ENCODE data around the gene RPL21. TPM values are rescaled to one million over a fixed set of nuclear protein-coding genes. Genes with fewer than 3 reads are reported as not detected.

RPL21 gene
- total RNA-seq, 2 experiments from 2014 or later: 784 to 807 TPM

DNA sequence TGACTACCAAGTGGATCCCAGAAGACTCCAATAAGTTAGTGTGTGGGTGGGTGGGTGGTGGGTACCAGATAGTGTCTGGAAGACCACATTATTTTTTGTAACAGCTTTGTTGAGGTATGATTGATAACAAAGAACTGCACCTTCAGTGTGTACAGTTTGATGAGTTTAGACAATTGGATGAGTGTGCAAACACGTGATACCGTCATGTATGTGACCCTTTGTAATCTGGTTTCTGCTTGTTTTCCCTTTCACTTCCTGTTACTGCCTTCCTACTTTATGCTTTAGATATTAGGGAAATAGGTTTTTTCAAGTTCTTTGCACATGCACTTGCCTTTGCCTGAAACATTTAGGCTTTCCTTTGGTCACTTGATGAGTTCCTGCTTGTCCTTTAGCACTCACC, 8.5 kb downstream of the RPL21 start:
- CTCF ChIA-PET: no interaction called here
- H3K4me3 Mint-ChIP-seq: no peak overlapping the region
- POLR2A ChIA-PET: no interaction called here
- no peaks in the 10 kb centered on the region for H3K9me3 Mint-ChIP-seq (ENCODE audit: insufficient read depth)
- ATAC-seq (no peak), DNase-seq (no peak)
- peaks cover 55% of the 10 kb centered on the region for H3K4me1 Mint-ChIP-seq (ENCODE audit: low read depth)
- no peaks in the 10 kb centered on the region for H3K27me3 Mint-ChIP-seq (ENCODE audit: low read depth)
- H3K27ac Mint-ChIP-seq: peak overlapping the region; percentile 41
- peaks cover 69% of the 10 kb centered on the region for H3K36me3 Mint-ChIP-seq (ENCODE audit: low read depth)

DNA sequence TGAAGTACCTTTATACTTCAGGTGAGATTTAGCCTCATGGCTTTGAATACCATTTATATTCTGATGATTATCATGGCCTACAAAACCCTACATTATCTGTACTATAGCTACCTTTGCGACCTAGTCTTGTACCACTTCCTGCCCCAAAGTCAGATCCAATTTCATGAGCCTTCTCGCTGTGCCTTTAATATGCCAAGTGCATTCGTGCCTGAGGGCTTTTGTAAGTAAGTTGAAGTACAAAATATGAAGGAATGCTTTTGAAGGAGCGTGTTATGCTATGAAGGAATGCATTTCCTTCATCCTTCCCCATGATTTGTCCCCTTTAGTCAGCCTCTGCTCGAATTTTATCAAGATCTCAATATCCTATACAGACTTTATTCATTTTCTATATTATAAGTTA, 10.0 kb downstream of the RPL21 start:
- H3K4me1 Mint-ChIP-seq (ENCODE audit: low read depth): peaks cover 47% of the 10 kb centered on the region
- no peaks in the 10 kb centered on the region for H3K27me3 Mint-ChIP-seq (ENCODE audit: low read depth)
- CTCF ChIA-PET: no interaction called here
- no peak for ATAC-seq
- POLR2A ChIA-PET: no interaction called here
- H3K9me3 Mint-ChIP-seq (ENCODE audit: insufficient read depth): no peaks in the 10 kb centered on the region
- peak overlapping the region; percentile 68 for H3K27ac Mint-ChIP-seq
- no peak overlapping the region for H3K4me3 Mint-ChIP-seq
- DNase-seq: no peak
- H3K36me3 Mint-ChIP-seq (ENCODE audit: low read depth): peaks cover 56% of the 10 kb centered on the region

DNA sequence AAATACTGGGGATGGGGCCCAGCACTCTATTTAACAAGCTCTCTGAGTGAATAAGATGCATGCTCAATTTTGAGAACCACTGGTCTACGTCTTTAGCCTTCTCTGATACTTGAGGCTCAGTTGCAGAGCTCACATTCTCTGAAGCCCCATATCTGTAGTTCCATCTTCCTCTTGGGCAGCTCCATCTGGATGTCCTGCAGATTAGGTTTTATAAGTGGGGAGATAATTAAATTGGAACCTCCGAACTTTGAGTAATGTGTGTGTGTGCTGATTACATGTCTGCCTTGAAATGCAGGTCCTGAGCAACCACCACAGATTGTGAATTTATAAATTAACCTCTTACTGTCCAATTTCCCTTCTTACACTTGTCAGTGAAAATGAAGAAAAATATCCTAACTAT, 12.1 kb downstream of the RPL21 start:
- ATAC-seq: no peak
- DNase-seq: no peak
- H3K4me1 Mint-ChIP-seq (ENCODE audit: low read depth): peaks cover 40% of the 10 kb centered on the region
- ChIA-PET CTCF (interaction anchor here (1.1 kb wide), 1 partner anchor 95 kb away, joined by 3 read pairs; no protein-coding TSS in a partner anchor), POLR2A (no interaction called here)
- H3K4me3 Mint-ChIP-seq: no peak overlapping the region
- H3K27me3 Mint-ChIP-seq (ENCODE audit: low read depth): no peaks in the 10 kb centered on the region
- peaks cover 37% of the 10 kb centered on the region for H3K36me3 Mint-ChIP-seq (ENCODE audit: low read depth)
- H3K9me3 Mint-ChIP-seq (ENCODE audit: insufficient read depth): no peaks in the 10 kb centered on the region
- H3K27ac Mint-ChIP-seq: no peak overlapping the region

DNA sequence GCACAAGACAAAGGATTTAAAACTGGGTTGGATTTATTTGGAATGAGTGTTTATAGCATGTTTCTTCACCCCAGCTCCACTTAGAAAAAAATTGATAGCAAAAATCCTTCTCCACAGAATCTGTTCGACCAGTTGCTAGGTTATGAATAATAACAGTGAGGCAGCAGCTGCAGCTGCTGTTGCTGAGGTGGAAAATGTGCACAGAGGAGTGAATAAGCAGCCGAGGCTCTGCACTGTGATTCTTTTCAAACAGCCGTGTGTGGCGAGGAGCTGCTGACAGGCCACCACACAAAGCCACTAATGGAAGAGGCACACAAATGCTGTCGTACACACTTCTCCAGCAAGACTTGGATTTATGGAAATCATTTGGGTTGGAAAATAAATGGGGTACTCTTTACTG, 12.8 kb downstream of the RPL21 start:
- Mint-ChIP-seq H3K4me3 (no peak overlapping the region), H3K36me3 (ENCODE audit: low read depth) (peaks cover 30% of the 10 kb centered on the region), H3K27ac (no peak overlapping the region), H3K4me1 (ENCODE audit: low read depth) (peaks cover 34% of the 10 kb centered on the region), H3K9me3 (ENCODE audit: insufficient read depth) (no peaks in the 10 kb centered on the region), H3K27me3 (ENCODE audit: low read depth) (no peaks in the 10 kb centered on the region)
- ATAC-seq (no peak), DNase-seq (no peak)
- ChIA-PET CTCF (interaction anchor here (0.9 kb wide), 1 partner anchor 11 kb away, joined by 3 read pairs; no protein-coding TSS in a partner anchor), POLR2A (no interaction called here)

DNA sequence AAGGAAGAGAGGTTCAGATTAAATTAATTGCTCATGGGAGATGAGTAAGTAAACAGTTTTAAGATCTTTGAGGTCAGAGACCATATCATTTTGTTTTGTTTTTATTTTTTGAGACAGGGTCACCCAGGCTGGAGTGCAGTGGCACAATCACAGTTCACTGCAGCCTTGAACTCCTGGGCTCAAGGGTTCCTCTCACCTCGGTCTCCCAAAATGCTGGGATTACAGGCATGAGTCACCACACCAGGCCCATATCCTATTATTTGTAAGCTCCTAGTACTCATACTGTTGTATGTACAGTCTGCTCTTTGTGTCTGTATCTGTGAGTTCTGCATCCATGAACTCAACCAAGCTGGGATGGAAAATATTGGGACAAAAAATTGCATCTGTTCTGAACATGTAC, 13.3 kb downstream of the RPL21 start:
- Mint-ChIP-seq H3K9me3 (ENCODE audit: insufficient read depth) (no peaks in the 10 kb centered on the region), H3K4me3 (no peak overlapping the region), H3K27ac (no peak overlapping the region), H3K36me3 (ENCODE audit: low read depth) (peaks cover 25% of the 10 kb centered on the region), H3K27me3 (ENCODE audit: low read depth) (no peaks in the 10 kb centered on the region), H3K4me1 (ENCODE audit: low read depth) (peaks cover 30% of the 10 kb centered on the region)
- DNase-seq: no peak
- ChIA-PET POLR2A (interaction anchor here (1.2 kb wide), 1 partner anchor 14 kb away, joined by 4 read pairs; no protein-coding TSS in a partner anchor), CTCF (interaction anchor here (0.9 kb wide), 1 partner anchor 11 kb away, joined by 3 read pairs; no protein-coding TSS in a partner anchor)
- no peak for ATAC-seq

DNA sequence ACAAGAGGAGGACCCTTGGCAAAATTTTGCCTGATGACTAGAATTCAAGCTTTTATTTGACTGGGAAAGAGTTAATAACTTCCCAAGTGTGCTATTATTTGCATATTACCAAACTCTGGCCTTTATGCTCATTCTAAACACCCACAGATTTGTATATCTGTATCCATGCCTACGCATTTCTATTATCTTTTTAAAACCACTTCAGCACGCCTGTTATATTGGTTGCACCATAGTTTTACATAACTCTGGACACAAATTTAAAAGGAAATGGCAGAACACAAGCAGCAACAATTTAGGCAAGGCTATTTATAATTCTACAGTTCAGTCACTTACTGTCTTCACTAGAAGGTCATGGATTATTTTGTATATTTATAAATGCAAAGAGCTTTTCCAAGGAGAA, 15.6 kb downstream of the RPL21 start:
- Mint-ChIP-seq H3K9me3 (ENCODE audit: insufficient read depth) (no peaks in the 10 kb centered on the region), H3K4me3 (no peak overlapping the region), H3K27me3 (ENCODE audit: low read depth) (peaks cover 8% of the 10 kb centered on the region), H3K36me3 (ENCODE audit: low read depth) (peaks cover 9% of the 10 kb centered on the region), H3K4me1 (ENCODE audit: low read depth) (peaks cover 20% of the 10 kb centered on the region), H3K27ac (no peak overlapping the region)
- no peak for ATAC-seq
- CTCF ChIA-PET: interaction anchor here (0.7 to 1.0 kb wide), 2 partner anchors 15 to 320 kb away, joined by 3 read pairs; no protein-coding TSS in a partner anchor
- no peak for DNase-seq
- POLR2A ChIA-PET: no interaction called here

DNA sequence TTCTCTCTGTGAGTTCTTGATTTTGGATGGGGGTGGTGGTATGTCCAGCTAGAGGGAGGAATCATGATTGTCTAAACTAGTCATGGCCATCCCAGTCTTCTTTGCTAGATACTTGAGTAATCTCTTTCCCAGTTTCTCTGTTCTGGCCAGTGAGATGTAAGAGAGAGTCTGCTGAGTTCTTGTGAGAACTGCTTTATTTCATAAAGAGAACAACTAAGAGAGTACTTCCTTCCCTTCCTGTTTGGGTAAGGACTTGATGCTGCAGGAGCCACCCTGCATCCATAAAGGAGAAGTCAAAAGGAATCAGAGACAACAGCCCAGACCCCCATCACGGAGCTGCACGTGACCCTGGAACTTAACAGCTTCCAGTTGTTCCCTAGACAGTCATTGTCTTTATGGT, 16.2 kb downstream of the RPL21 start:
- no peak overlapping the region for H3K27ac Mint-ChIP-seq
- POLR2A ChIA-PET: no interaction called here
- CTCF ChIA-PET: no interaction called here

DNA sequence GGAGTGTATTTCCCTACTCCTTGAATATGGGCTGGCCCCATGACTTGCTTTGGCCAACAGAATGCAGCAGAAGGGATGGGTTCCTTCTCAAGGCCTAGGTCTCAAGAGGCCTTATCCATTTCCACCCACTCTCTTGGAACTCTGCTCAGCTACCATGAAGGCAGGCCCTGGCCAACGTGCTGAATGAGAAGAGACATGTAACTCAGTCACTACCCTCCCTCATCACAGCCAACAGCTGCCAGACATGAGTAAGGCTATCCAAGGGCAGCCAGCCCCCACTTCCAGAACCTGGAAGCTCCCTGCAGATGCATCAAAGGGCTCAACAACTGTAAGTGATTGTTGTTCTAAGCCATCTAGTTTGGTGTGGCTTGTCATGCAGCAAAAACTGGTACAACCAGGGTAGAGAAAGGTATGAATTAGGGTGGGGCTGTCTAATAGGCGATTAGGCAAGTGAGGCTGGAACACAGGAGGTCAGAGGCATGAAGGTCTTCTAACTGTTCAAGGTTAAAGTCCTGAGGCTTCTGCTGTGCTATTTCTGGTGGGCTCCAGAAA, 17.8 kb downstream of the RPL21 start:
- no peak for DNase-seq

More for the DNA sequence above, 16.2 kb downstream of the RPL21 start:
- DNase-seq (no peak), ATAC-seq (no peak)
- Mint-ChIP-seq H3K9me3 (ENCODE audit: insufficient read depth) (no peaks in the 10 kb centered on the region), H3K4me3 (no peak overlapping the region), H3K36me3 (ENCODE audit: low read depth) (peaks cover 5% of the 10 kb centered on the region), H3K27me3 (ENCODE audit: low read depth) (peaks cover 12% of the 10 kb centered on the region), H3K4me1 (ENCODE audit: low read depth) (peaks cover 15% of the 10 kb centered on the region)

DNA sequence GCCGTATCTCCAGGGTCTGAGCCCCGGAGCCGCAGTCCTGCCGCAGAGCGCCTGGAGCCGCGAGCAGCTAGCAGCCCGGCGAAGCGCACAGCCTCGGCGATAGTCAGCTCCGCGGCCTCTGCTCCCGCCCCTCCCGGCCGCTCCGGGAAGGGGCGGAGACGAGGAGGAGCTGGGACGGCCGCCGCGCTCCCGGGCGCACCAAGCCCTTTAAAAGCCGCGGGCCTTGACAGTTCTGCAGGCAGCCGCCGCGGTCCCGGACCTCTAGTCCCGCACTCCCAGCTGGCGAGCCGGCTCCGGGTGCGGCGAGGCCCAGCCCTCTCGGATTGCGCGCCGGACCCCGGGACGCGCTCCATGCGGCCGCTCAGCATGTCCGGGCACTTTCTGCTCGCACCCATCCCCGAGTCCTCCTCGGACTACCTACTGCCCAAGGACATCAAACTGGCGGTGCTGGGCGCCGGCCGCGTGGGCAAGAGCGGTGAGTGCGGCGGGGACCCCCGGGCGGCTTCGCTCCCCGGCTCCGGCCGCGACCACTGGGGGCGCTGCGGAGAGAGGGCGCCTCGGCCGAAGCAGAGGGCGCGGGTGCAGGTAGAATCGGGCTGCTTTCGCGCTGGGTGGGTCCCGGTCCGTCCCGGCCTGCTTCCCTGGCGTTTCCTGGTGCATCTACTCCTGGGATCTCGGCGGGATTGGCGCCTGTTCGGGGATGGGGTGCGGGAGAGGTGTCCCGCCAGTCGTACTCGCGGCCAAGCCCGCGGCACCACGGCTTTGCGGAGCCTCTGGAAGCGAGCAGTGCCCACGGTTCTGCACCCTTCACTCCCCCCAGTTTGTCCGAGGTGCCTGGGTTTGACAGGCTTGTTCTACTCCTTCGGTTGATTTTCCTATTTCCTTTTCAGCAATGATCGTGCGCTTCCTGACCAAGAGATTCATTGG, 19.5 kb downstream of the RPL21 start, which contains the start of gene RASL11A:
RASL11A (plus strand) TSS at position 237 of the 927 bp plus-strand sequence; CDS start at position 352, 115 bp downstream.
- Mint-ChIP-seq H3K27me3 (ENCODE audit: low read depth) (peaks cover 30% of the 10 kb centered on the region), H3K36me3 (ENCODE audit: low read depth) (no peaks in the 10 kb centered on the region), H3K4me1 (ENCODE audit: low read depth) (peaks cover 12% of the 10 kb centered on the region), H3K4me3 (peak within 1 kb of the TSS; percentile 77), H3K9me3 (ENCODE audit: insufficient read depth) (no peaks in the 10 kb centered on the region), H3K27ac (peak within 1 kb of the TSS; percentile 25)
- CTCF ChIA-PET: interaction anchor here (0.7 to 2.7 kb wide), 33 partner anchors 8 to 324 kb away, joined by 3 to 9 read pairs (median 3); no protein-coding TSS in a partner anchor
- ATAC-seq: peak; percentile 92
- POLR2A ChIA-PET: interaction anchor here (0.6 to 1.0 kb wide), 3 partner anchors 18 to 77 kb away, joined by 3 to 4 read pairs (median 3); partner anchors contain the start of gene RPL21
- peak; percentile 71 for DNase-seq

More for the DNA sequence above, 17.8 kb downstream of the RPL21 start:
- Mint-ChIP-seq H3K27ac (no peak overlapping the region), H3K4me3 (no peak overlapping the region), H3K36me3 (ENCODE audit: low read depth) (peaks cover 1% of the 10 kb centered on the region), H3K27me3 (ENCODE audit: low read depth) (peaks cover 21% of the 10 kb centered on the region), H3K9me3 (ENCODE audit: insufficient read depth) (no peaks in the 10 kb centered on the region), H3K4me1 (ENCODE audit: low read depth) (peaks cover 12% of the 10 kb centered on the region)
- ChIA-PET CTCF (interaction anchor here (1.0 to 2.2 kb wide), 3 partner anchors 10 to 138 kb away, joined by 3 to 6 read pairs (median 4); no protein-coding TSS in a partner anchor), POLR2A (no interaction called here)
- ATAC-seq: no peak

DNA sequence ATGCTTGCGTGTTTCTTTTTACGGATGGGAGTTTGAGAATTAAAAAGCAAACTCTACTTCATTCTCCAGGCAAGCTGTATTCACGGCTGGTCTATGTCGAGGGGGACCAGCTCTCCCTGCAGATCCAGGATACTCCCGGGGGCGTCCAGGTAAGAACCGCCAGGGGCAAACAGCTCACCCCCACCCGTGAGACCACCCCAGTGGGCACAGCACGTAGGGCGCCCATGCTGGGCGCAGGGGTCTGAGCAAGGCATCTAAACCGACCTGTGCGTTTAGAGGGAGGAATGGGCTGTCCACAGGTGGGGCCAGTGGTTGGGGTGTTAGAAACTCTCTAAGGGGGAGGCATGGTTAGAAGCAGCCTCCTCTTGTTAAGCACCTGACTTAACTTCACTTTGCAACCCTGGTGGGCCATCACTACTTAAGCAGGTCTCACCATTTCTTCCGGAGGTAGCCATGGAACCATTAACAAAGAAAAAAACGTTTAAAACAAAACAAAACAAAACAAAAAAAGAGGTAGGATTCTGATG, 20.3 kb downstream of the RPL21 start:
- DNase-seq (no peak), ATAC-seq (no peak)
- H3K4me3 Mint-ChIP-seq: peak overlapping the region; percentile 77
- no peaks in the 10 kb centered on the region for H3K9me3 Mint-ChIP-seq (ENCODE audit: insufficient read depth)
- POLR2A ChIA-PET: no interaction called here
- peaks cover 12% of the 10 kb centered on the region for H3K4me1 Mint-ChIP-seq (ENCODE audit: low read depth)
- no peaks in the 10 kb centered on the region for H3K36me3 Mint-ChIP-seq (ENCODE audit: low read depth)
- H3K27ac Mint-ChIP-seq: peak overlapping the region; percentile 25
- CTCF ChIA-PET: interaction anchor here (0.5 to 2.7 kb wide), 10 partner anchors 10 to 286 kb away, joined by 3 to 9 read pairs (median 4); no protein-coding TSS in a partner anchor
- peaks cover 35% of the 10 kb centered on the region for H3K27me3 Mint-ChIP-seq (ENCODE audit: low read depth)

DNA sequence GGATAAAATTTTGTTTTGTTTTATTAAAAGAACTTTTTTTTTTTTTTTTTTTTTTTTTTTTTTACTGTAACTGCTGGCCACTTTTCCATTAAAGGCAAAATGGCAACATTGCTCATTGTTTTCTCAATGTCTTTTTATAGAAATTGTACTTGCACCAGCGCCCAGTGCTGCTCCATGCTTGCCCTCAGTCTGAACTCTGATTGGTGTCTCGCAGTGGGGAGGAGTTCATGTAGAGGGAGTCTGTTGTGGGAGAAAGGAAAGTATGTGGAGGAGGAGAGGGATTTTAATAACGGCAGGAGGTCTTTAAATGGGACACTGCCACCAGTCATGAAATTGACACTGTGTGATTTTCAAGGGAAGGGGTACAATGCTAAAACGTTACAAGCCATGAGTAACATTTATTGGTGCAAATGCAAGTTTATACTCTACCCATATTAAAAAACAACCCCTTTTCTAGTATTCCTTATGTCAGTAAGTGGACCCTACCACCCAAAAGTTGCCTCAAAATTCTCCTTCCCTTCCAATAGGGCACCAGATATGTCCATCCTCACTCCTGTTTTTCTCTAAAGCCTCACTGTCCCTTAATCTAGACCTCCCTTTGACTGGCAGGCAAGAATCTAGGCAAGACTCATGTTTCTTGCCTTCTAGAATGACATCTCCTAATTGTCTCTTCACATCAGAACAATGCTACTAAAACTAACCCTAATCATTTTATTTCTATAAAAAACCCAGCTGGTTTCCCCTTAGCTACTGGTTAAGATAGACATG, 22.5 kb downstream of the RPL21 start:
- POLR2A ChIA-PET: no interaction called here
- Mint-ChIP-seq H3K4me1 (ENCODE audit: low read depth) (peaks cover 12% of the 10 kb centered on the region), H3K4me3 (no peak overlapping the region), H3K36me3 (ENCODE audit: low read depth) (no peaks in the 10 kb centered on the region), H3K27me3 (ENCODE audit: low read depth) (peaks cover 38% of the 10 kb centered on the region), H3K27ac (no peak overlapping the region), H3K9me3 (ENCODE audit: insufficient read depth) (no peaks in the 10 kb centered on the region)
- CTCF ChIA-PET: interaction anchor here (0.7 to 2.2 kb wide), 6 partner anchors 19 to 88 kb away, joined by 3 to 7 read pairs (median 4); no protein-coding TSS in a partner anchor
- ATAC-seq (no peak), DNase-seq (no peak)

All from activated CD8-positive, alpha-beta T cell treated with anti-CD3 and anti-CD28 coated beads, Interleukin-2, amount 10 ng/mL, durations not matched to agents 7 days and 5 days (primary cell).